Islet of Langerhans (tissue), 1 donor: Measurements from ENCODE around the gene SPRED3.
"Not testable (repeated sequence)": the region's sequence is repeated elsewhere in the genome, so short reads cannot be mapped to it uniquely, and the experiment has no call there.

Source experiments
- FAIRE-seq: peaks from one replicate; lab custom pipeline; 2011; peaks lifted over from hg19 to GRCh38; lab: Jason Lieb, UNC

SPRED3 gene

GRCh38 chr19:38388349-38389100 lies at the start of gene SPRED3:
TSS of gene SPRED3 (plus strand) at chr19:38388697. CDS start at chr19:38390303, 1,606 bp downstream.
- FAIRE-seq: no peak

GRCh38 chr19:38339011-38339410 lies 49.5 kb upstream of the SPRED3 start:
- not testable (repeated sequence) for FAIRE-seq

GRCh38 chr19:38340927-38341326 lies 47.6 kb upstream of the SPRED3 start:
- no peak for FAIRE-seq

GRCh38 chr19:38346837-38347236 lies 41.7 kb upstream of the SPRED3 start:
- no peak for FAIRE-seq

DNA sequence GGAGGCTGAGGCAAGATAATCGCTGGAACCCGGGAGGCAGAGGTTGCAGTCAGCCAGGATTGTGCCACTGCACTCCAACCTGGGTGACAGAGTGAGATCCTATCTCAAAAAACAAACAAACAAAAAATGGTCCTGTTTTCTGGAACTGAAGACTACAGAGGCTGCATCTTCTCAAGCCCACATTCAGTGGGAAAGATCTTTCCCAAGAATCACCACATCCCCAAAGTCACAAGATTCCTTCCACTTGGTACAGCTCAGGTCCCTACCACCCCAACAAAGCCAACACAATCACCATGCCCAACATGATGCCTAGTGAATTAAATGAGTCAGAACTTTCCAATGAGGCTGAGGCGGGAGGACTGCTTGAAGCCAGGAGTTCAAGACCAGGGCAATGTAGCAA lies 37.6 kb upstream of the SPRED3 start:
- no peak for FAIRE-seq

GRCh38 chr19:38351865-38352395 lies 36.6 kb upstream of the SPRED3 start:
- FAIRE-seq: no peak

- no peak for FAIRE-seq
Measured at GRCh38 chr19:38352611-38353010, 35.9 kb upstream of the SPRED3 start.

GRCh38 chr19:38355728-38356725 lies 32.5 kb upstream of the SPRED3 start:
- FAIRE-seq: no peak

DNA sequence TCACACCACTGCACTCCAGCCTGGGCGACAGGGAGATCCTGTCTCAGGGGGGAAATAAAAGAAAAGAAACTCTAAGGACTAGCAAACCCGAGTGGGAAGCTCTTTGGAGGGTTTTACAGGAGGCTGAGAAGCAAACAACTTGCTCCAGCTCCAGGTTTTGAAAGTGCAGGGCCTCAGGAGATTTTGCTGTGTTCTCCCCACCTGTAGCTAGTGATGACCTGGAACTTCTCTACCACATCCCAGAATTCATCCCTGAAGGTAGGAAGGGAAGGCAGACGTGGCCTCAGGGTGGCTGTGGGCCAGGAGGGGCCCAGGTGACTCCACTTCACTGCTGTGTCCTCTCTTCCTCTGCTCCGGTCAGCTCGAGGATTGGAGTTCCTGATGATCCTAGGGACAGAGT lies 30.4 kb upstream of the SPRED3 start:
- FAIRE-seq: no peak

GRCh38 chr19:38359242-38360021 lies 29.1 kb upstream of the SPRED3 start:
- FAIRE-seq: no peak

DNA sequence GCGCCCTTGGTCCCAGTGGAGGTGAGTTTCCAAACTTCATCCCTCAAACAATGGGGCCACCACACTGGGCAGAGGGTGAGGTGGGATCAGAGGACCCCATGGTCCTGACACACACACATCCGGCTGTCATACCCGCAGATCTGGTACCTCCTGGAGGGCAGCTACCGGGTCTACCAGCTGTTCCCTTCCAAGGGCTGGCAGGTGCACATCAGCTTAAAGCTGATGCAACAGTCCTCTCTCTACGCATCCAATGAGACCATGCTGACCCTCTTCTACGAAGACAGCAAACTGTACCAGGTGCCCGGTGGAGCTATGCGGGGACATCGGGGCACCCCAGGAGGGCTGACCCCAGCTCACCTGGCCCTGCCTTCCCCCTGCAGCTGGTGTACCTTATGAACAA lies 28.1 kb upstream of the SPRED3 start:
- FAIRE-seq: no peak

GRCh38 chr19:38360839-38361631 lies 27.5 kb upstream of the SPRED3 start:
- no peak for FAIRE-seq

- FAIRE-seq: no peak
Measured at GRCh38 chr19:38361633-38362075, 26.8 kb upstream of the SPRED3 start.

DNA sequence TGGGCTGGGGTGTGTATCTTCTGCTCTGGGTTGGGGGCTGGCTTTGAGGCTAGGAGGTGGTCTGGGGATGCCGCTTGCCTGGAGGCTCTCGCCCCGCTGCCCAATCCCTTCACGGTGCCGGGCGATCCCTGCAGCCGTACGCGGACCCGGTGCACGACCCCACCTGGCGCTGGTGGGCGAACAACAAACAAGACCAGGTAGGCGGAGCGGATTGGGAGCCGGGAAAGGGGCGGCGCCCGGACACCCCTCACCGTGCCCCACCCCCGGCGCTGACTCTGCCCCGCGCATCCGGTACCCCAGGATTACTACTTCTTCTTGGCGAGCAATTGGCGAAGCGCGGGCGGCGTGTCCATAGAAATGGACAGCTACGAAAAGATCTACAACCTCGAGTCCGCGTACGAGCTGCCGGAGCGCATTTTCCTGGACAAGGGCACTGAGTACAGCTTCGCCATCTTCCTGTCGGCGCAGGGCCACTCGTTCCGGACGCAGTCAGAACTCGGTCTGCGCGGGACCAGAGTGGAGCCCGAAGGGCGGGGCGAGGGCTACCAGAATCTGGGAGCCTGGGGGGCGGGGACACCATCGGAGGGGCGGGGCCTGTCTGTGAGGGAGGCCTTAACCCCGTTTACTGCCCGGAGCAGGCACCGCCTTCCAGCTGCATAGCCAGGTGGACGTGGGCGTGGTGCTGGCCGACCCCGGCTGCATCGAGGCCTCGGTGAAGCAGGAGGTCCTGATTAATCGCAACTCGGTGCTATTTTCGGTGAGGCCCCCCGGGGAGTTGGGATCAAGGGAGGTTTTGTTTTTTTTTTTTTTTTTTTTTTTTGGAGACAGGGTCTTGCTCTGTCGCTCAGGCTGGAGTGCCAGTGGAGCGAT lies 26.2 kb upstream of the SPRED3 start:
- no peak for FAIRE-seq

DNA sequence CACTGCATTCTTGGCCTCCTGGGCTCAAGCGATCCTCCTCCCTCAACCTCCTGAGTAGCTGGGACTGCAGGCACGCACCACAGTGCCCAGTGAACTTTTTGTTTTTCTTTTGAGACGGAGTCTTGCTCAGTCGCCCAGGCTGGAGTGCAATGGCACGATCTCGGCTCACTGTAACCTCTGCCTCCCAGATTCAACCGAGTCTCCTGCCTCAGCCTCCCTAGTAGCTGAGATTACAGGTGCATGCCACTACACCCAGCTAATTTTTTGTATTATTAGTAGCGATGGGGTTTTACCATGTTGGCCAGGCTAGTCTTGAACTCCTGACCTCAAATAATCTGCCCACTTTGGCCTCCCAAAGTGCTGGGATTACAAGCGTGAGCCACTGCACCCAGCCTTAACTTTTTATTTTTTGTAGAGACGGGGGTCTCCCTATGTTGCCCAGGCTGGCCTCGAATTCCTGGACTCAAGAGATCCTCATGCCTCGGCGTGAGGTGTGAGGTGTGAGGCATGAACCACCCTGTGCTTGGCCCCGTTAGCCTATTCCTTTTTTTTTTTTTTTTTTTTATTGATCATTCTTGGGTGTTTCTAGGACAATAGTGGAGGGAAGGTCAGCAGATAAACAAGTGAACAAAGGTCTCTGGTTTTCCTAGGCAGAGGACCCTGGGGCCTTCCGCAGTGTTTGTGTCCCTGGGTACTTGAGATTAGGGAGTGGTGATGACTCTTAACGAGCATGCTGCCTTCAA lies 25.4 kb upstream of the SPRED3 start:
- not testable (repeated sequence) for FAIRE-seq

GRCh38 chr19:38367041-38367440 lies 21.5 kb upstream of the SPRED3 start:
- no peak for FAIRE-seq

GRCh38 chr19:38369584-38369983 lies 18.9 kb upstream of the SPRED3 start:
- no peak for FAIRE-seq

DNA sequence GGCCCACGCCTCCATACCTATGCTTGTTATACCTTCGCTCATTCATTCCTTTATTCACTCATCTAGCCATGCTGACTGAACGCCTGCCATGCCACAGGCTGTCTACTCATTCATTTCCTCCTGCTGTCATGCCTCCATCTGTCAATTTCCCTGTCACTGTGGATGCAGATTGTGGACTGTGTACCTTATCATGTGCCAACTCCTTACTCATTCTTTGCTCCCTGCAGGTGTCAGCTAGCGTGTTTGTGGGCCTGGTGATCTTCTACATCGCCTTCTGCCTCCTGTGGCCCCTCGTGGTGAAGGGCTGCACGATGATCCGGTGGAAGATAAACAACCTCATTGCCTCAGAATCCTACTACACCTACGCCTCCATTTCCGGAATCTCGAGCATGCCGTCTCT lies 18.2 kb upstream of the SPRED3 start:
- FAIRE-seq: no peak

- FAIRE-seq: no peak
Measured at GRCh38 chr19:38371081-38371480, 17.4 kb upstream of the SPRED3 start.
